Measurements from ENCODE around the gene PSD4.

The PSD4 gene

DNA sequence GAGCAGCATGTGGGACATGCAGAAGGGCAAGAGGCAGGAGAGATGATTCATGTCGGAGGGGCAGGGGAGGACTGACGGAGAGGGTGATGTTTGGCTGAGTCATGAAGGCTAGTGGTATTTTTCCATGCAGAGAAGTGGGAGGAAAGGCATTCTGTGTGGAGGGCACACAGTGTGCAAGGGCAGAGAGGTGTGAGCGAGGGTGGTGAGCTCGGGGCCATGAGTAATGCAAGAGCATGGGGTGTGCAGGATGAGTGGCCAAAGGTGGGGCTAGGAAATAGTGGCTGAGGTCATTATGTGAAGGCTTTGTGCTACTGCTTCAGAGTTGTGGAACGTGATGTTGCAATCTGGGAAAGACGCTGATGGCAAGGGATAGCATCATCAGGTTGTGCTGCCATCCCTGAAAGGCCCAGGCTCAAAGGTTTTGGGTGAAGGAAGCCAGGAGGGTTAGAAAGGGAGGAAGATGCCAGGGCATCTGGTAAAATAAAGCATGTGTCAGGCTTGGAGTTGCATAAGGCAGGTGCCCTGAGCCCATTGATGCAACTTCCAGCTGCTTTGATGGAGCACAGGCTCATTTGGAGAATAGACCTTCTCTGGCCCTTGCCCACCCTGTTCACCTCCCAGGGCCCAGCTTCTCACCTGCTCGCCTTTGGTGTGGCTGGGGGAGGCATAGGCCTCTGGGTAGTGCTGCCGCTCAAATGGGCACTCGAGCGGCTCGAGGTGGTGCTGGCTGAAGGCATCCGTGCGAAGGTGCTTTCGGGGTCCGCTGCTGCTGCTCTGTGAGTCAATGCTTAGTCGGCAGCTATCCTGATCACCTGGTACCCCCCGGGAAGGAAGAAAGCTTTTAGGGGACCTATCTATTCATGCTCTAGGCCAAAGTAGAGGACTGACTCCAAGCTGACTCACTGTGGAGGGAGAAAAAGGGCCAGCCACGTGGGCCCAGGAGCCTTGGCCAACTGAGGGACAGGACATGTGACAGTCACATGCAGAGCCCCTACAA, 67.4 kb downstream of the PSD4 start:
- DNase-seq: peak; percentile 3

DNA sequence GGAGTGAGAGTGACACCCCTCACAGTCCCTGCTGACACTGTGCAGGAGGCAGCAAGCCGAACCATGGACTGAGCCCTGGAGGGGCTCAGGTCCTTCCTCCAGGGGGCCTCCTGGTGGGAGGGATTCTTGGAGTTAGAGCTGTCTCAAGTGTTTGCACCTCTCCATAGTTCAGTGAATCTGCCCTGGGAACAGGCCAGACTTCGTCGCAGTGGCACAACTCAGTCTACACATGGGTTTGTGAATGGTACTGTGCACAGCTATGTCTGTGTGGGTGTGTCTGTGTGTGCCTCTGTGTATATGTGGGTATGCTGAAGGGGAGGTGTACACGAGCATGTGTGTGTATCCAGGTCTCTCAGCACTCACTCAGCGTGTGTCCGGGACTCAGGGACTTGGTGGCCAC, 68.6 kb downstream of the PSD4 start:
- no peak for DNase-seq

DNA sequence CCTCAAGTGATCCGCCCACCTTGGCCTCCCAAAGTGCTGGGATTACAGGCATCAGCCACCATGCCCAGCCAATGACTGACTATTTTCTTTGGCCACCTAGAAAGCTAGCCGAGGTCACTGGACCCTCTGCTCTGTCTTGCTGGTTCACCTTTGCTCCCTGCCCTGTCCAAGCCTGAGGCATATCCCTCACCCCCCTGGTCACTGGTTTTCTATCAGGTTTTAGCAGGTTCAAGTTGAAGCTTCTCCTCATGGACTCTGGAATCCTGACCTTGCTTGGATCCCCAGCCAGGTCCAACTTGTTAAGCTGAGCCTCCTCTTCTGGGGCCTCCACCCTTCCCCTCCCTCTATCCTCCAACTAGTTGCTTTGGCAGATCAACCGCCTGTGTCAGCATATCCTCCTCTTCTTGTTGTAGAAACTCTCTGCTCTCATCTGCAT, 71.5 kb downstream of the PSD4 start:
- DNase-seq: no peak

DNA sequence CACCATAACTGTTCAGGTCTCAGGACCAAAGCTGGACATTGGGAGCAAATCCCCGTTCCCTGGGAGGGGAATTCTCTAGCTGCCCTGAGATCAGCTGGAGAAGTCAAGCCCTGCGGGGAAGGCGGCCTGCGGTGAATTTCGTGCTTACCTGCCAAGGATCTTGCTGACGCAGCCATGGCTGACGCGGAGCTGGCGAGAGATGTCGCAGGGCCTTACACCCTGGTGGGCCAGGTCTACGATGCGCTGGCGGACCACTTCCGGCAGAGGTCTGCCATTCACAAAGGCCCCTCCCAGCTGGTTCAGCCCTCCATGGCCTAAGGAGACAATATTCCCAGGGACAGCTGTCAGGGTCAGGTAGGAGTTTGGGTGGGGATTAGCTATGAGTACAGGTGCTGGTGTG, 72.8 kb downstream of the PSD4 start:
- DNase-seq: no peak

DNA sequence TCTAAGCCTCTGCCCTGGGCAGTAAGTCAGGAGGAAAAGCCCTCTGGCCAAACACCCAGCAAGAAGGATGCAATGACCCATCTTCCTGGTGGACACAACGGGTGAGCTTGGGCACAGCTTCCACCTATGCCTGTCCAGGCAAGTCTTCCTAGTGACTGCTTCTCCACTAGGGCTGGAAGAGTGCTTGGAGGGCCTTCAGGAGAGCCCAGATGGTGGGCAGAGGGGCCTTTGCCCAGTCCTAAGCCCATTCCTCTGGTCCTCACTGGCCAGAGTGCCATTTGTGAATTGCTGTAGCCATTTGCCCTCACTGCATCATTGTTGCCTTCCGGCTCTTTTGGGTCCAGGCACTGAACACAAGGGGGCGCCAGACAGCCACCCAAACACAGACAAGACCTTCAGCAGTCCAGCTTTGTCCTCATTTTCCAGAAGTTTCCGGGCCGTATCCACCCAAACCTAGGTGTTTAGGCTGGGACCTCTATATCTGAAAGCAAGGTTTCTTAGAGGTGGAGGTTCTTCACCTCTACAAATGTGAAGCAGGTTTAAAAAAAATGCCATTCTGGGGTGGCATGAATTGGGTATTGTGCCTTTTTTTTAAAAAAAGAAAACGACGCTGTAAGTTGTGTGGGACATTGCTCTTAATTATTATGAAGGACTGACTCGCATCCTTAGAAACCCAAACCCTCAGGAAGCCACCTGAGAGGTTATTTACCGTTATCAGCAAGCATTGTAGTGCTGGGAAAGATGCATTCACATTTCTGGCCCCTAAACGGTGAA, 75.4 kb downstream of the PSD4 start:
- peak; percentile 4 for DNase-seq

DNA sequence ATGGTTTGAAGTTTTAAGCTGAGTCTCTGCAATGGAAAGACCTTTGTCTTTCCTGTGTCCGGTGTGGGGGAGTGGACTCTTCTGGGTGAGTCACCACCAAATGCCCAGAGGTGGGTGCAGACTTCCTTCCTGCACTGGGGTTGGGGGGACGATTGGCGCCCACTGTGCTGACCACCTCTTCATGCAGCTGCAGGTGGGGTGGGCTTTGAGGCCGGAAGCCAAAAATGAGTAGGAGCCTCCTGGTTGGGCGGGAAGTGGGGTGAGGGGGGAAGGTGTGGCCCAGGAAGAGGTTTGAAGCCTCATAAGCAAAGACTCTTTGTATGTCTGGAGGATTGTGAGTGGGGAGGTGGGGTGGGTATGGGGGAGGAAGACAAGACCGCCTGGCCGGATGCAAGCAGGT, 77.3 kb downstream of the PSD4 start:
- no peak for DNase-seq

DNA sequence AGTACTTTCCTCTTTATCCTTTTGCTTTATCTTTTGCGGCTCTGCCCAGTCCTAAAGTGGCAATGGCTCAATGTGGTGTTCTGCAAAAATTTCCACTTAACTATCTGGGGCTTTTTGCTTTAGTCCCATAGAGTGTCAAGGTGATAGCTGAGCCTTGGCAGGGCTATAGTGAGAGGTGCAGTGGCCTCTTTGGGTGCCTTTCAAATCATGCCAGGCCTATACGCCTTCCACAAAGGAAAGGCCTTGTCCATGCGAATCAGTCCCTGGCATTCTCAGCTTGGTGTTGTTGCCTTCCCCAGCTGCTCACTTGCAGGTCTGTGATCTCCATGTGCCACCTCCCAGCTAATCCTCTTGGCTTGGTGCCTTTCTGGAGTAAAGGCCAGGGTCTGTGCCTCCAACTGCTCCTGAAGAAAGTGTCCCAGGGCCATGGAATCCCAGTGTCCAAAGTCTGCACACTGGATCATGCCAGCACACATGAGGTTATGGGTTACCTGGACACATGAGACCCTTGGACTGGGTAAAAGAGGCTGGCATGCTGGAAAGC, 78.3 kb downstream of the PSD4 start:
- DNase-seq: no peak

DNA sequence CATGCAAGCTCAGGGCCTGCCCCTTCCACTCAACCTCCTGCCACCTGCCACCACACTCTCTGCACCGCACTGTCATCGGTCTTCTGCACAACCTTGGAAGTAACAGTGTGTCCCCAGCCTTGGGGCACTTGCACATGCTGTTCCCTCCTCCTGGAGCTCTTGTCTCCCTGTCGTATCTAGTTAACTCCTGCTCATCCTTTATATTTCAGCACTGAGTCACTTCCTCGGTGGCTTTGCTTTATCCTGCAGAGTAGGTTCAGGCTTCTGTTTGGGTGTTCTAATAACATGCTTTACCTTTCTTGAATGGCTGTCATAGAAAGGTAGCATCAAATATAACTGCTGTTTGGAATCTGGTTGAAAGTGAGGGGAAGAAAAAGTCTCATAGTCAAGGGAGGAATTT, 79.7 kb downstream of the PSD4 start:
- DNase-seq: no peak

DNA sequence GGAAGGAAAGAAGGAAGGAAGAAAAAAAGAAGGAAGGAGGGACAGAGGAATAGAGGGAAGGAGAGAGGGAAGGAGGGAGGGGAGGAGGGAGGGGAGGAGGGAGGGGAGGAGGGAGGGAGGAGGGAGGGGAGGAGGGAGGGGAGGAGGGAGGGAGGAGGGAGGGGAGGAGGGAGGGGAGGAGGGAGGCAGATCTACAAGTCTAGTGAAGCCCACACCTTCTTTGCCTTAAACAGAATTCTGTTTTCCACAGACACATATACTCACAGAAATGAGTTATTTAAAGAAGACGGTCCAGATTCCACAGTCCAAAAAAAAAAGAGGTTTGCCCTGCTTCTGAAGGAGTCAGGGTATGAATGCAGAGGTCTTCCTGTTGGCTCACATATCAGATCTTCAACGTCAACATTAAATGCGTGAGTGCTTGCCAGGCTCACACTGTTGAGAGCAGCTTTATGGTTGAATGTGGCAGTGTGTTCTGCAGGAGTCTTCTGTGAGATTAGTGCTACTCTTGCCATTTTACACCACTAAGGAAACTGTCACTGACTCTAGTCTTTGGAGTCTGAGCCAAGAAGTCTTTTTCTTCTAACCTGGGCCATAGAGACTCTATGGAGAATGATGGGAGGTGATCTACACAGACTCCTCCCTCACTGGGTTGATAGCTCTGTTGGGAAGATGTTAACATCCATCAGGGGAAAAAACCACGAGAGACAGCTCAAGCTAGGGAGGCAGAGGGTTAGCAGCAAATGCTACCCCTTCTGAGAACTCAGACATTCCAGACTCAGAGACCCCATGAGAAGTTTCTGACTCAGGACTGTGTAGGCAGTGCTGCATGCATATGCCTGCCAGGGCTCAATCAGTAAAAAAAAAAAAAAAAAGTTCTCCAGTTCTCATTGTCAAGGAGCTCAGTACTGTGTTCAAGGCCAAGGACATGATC, 81.6 kb downstream of the PSD4 start:
- no peak for DNase-seq

DNA sequence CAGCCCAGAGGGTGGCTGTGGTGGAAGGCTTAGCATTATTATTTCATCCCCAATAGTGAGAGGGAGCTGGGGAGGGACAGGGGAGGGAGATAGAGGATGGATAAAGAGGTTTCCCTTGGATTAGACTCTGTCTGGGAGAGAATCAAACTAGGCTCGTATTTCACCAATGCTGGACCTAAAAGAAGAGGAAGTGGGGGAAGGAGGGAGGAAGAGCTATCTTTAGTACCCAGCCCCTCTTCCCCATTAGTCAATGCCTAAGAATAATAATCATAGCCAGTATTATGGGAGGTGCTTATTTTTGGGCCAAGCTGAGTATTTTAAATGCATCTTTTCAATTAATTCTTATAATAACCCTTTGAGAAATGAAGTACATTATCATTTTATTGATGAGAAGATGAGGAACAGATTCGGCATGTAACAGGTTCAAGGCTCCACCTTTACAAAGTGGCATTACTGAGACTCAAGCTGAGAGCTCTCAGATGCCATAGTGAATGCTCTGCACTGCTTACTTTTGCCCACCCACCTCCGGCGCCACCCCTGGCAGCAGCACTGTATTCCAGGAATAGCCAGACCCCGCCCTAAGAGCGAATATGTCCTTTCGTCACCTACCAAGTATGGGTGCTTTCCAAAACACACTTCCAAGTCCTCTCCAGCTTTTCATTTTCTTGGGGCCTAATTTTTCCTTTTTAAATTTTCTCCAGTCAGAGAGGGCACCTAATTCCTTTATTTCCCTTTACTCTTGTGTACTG, 83.9 kb downstream of the PSD4 start:
- no peak for DNase-seq

DNA sequence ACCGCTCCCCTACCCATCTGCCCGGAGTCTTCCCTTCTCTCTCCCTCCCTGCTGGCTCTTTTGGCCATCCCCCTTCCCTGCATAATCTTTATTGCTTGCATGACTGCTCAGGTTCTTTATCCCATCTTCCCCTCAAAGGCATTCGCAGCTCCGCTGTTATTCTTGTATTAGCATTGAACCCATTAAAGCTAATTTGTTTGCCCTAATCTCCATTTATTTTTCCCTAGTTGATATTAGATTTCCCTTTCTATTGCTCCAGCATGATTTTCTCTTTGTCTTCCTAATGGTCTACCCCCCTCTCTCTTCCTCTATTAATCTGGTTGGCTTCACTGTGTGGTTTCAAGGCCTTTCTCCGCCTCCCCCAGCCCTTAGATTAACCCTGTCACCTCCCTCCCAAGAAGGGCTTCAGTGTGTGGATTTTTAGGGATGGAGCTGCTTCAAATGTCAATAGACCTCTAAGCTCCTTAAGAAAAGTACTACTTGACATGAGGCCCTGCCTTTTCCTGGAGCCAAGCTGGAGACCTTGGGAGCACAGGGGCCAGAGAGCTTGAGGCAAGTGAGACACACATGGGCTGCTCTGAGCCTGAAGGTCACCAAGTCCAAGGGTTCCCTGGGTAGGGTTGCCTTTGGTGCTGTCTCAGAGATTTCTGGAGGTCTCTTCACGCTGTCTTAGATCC, 84.8 kb downstream of the PSD4 start:
- no peak for DNase-seq

All from SHP77 treated with DMSO at 0.1 percent for 48 hours (cell line).